ENCODE data around the gene IMMP2L.

DNA sequence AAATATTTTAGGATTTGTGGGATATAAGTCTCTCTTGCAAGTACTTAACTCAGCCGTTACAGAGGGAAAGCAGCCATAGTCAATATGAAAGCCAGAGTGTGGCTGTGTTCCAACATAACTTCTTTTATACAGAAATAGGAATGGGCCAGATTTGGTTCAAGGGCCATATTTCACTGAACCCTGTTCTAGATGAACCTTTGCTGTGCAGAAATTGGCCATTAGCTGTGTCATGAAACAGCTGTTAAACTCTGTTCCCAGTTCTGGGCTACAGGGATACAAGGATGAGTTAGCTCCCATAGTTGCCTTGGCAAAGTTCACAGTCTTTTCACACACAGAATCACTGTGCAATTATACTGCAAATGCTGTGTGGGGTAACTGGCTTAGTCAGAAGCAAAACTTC is 685.3 kb downstream of the IMMP2L start:
- TF ChIP-seq POLR2A (IDR thresholded peaks at IDR 0.05; ENCODE audit: low read depth, low read length) (no peak), CEBPB (IDR thresholded peaks at IDR 0.05; ENCODE audit: low read depth, low read length) (no peak), CTCF (conservative IDR thresholded peaks at IDR 0.05; ENCODE audit: low read depth, low read length) (no peak), RAD21 (IDR thresholded peaks at IDR 0.05; ENCODE audit: low read length) (no peak), ELK1 (IDR thresholded peaks at IDR 0.05; ENCODE audit: borderline replicate concordance, low read depth, low read length) (no peak)
